T follicular helper cell (primary cell): ENCODE data around the gene PPFIBP1.
"Not testable (repeated sequence)": the region's sequence is repeated elsewhere in the genome, so short reads cannot be mapped to it uniquely, and the experiment has no call there.

Experiments
- DNase-seq: peaks from one replicate; pipeline ENCODE4 v3.0.0-alpha.2; 2020; ENCODE audit warnings: low read depth

Gene PPFIBP1

GRCh38 chr12:27591698-27592097 is 67.7 kb downstream of the PPFIBP1 start:
- DNase-seq: not testable (repeated sequence)

GRCh38 chr12:27592548-27592947 is 68.5 kb downstream of the PPFIBP1 start:
- no peak for DNase-seq

GRCh38 chr12:27593266-27593665 is 69.3 kb downstream of the PPFIBP1 start:
- DNase-seq: no peak

GRCh38 chr12:27595231-27595642 is 71.2 kb downstream of the PPFIBP1 start:
- no peak for DNase-seq

GRCh38 chr12:27598866-27599265 is 74.9 kb downstream of the PPFIBP1 start:
- not testable (repeated sequence) for DNase-seq

- DNase-seq: not testable (repeated sequence)
These were observed 77.2 kb downstream of the PPFIBP1 start for GRCh38 chr12:27601056-27601828.

GRCh38 chr12:27602516-27602915 is 78.5 kb downstream of the PPFIBP1 start:
- no peak for DNase-seq

GRCh38 chr12:27604431-27604830 is 80.4 kb downstream of the PPFIBP1 start:
- DNase-seq: no peak

GRCh38 chr12:27606986-27607385 is 83.0 kb downstream of the PPFIBP1 start:
- DNase-seq: no peak

GRCh38 chr12:27607591-27607990 is 83.6 kb downstream of the PPFIBP1 start:
- no peak for DNase-seq

GRCh38 chr12:27608890-27609289 is 84.9 kb downstream of the PPFIBP1 start:
- no peak for DNase-seq

- DNase-seq: no peak
These were observed 86.4 kb downstream of the PPFIBP1 start for GRCh38 chr12:27610374-27610773.

GRCh38 chr12:27614386-27614785 is 90.4 kb downstream of the PPFIBP1 start:
- DNase-seq: no peak

GRCh38 chr12:27614866-27615265 is 90.9 kb downstream of the PPFIBP1 start:
- no peak for DNase-seq

- no peak for DNase-seq
These were observed 91.4 kb downstream of the PPFIBP1 start for GRCh38 chr12:27615331-27615891.

- no peak for DNase-seq
These were observed 92.5 kb downstream of the PPFIBP1 start for GRCh38 chr12:27616356-27617142.

- no peak for DNase-seq
These were observed 94.8 kb downstream of the PPFIBP1 start for GRCh38 chr12:27618836-27619235.

GRCh38 chr12:27619308-27619707 is 95.3 kb downstream of the PPFIBP1 start:
- DNase-seq: no peak

GRCh38 chr12:27620121-27620520 is 96.1 kb downstream of the PPFIBP1 start:
- DNase-seq: no peak

- DNase-seq: no peak
These were observed 98.6 kb downstream of the PPFIBP1 start for GRCh38 chr12:27622436-27623195.

GRCh38 chr12:27623645-27624044 is 99.6 kb downstream of the PPFIBP1 start:
- DNase-seq: no peak

- DNase-seq: no peak
These were observed 100.6 kb downstream of the PPFIBP1 start for GRCh38 chr12:27624586-27624985.
